ENCODE measurements around the gene KDM4B. TPM values are rescaled to one million over a fixed set of nuclear protein-coding genes. Genes with fewer than 3 reads are reported as not detected.

The KDM4B gene
- total and polyA plus RNA-seq, 10 of the 15 experiments (the other 5 are each of a cell fraction or from before 2014, with no cell fraction given) = 0.47 to 49.6 (median 16.2) TPM

GRCh38 chr19:5112681-5113575, 144.0 kb downstream of the KDM4B start:
- Histone ChIP-seq H3K4me2 (ENCODE audit: control insufficient read depth, insufficient read depth) (no peak overlapping the region), H3K36me3 (ENCODE audit: control insufficient read depth in 2 of 2, insufficient read depth in 2 of 2, low read length in 1 of 2) (peaks cover 1 to 3% of the 10 kb centered on the region in 2 experiments; a peak in 3 of 4 replicates), H3K27me3 (replicated peaks in 1 of 2; ENCODE audit: control insufficient read depth in 2 of 2, insufficient read depth in 2 of 2, low read length in 1 of 2) (no peaks in the 10 kb centered on the region), H3K79me2 (ENCODE audit: control insufficient read depth, insufficient read depth, low read length) (no peaks in the 10 kb centered on the region), H4K20me1 (ENCODE audit: control insufficient read depth, insufficient read depth) (no peaks in the 10 kb centered on the region), H3K4me3 (no peak overlapping the region), H3K27ac (ENCODE audit: control insufficient read depth, insufficient read depth) (no peak overlapping the region), H3K9ac (ENCODE audit: control insufficient read depth, insufficient read depth, low read length) (no peak overlapping the region), H3K9me3 (replicated peaks; ENCODE audit: control insufficient read depth, insufficient read depth, low read length) (no peaks in the 10 kb centered on the region; the same call in 2 of the 3 replicates), H2AFZ (ENCODE audit: control insufficient read depth, low read depth, low read length) (no peak overlapping the region), H3K4me1 (ENCODE audit: control insufficient read depth, insufficient read depth, low read length) (no peaks in the 10 kb centered on the region)
- no TSS peak for BruUV-seq (replicated peaks)
- RAD21 ChIA-PET (ENCODE audit: unreplicated experiment) = no interaction called here
- intact Hi-C loops (cut with micrococcal nuclease; ENCODE audit: unreplicated experiment) = no loop called here
- TF ChIP-seq BCLAF1 (IDR thresholded peaks at IDR 0.05) (no peak), ZNF207 (IDR thresholded peaks at IDR 0.05; ENCODE audit: borderline replicate concordance) (no peak), ZNF687 (IDR thresholded peaks at IDR 0.05) (no peak), BCL11A (IDR thresholded peaks at IDR 0.05; ENCODE audit: low read depth, low read length) (no peak), MTA2 (IDR thresholded peaks at IDR 0.05; ENCODE audit: low read depth) (no peak), IRF4 (IDR thresholded peaks at IDR 0.05; ENCODE audit: low read depth, low read length) (no peak), HDGF (IDR thresholded peaks at IDR 0.05) (no peak), CHD1 (IDR thresholded peaks at IDR 0.05; ENCODE audit: low read depth, low read length) (no peak)
- SMC1A ChIA-PET (ENCODE audit: uncharacterized antibody, unreplicated experiment) = interaction anchor here (0.7 kb wide), 1 partner anchor 629 kb away, joined by 3 read pairs; no protein-coding TSS in a partner anchor
- CTCF ChIA-PET = no interaction called here
- ATAC-seq = no peak
- no peak for DNase-seq (ENCODE audit: low read depth, low spot score)
- POLR2A ChIA-PET = no interaction called here
- 89% methylated on average over 24 of the region's 27 CpGs for WGBS (ENCODE audit: insufficient coverage, insufficient replicate concordance, low lambda C conversion rate, missing lambda C conversion rate)
- no peak for FAIRE-seq
- in situ Hi-C loops (cut with MboI) = no loop called here

Measured in GM12878 (cell line).